Activated naive CD8-positive, alpha-beta T cell treated with anti-CD3 and anti-CD28 coated beads, Interleukin-2, amount 50 U/mL, for 16 hours (primary cell): Measurements from ENCODE around the gene CUEDC2.
A peak's percentile ranks its signal among the peaks of the same experiment; 100 is the strongest.

Source experiments
- DNase-seq: peaks from one replicate; pipeline ENCODE4 v3.0.0-alpha.2; 2020; ENCODE audit warnings: low read depth, low spot score

The CUEDC2 gene

GRCh38 chr10:102396730-102397151 lies 35.6 kb downstream of the CUEDC2 start:
- no peak for DNase-seq

DNA sequence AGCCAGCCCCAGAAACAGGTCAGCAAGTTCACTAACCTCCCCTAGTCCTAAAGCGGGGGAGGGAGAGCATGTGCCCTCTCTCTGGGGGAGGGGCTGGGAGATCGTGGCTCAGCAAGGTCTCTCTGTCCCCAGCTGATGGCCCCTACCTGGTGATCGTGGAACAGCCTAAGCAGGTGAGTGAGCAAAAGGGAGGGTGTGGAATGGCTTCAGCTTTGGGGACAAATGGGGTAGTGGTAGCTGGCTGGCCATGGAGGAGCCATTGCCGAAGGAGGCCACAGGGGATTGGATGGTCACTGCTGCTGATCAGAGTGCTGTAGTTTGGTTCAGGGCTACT lies 36.1 kb downstream of the CUEDC2 start:
- no peak for DNase-seq

- DNase-seq = peak; percentile 79
Measured at GRCh38 chr10:102395400-102396316, 36.7 kb downstream of the CUEDC2 start, which contains the start of gene NFKB2. Gene NFKB2, plus strand, starts transcription at chr10:102395705. Its CDS starts 255 bp downstream, at chr10:102395960.

DNA sequence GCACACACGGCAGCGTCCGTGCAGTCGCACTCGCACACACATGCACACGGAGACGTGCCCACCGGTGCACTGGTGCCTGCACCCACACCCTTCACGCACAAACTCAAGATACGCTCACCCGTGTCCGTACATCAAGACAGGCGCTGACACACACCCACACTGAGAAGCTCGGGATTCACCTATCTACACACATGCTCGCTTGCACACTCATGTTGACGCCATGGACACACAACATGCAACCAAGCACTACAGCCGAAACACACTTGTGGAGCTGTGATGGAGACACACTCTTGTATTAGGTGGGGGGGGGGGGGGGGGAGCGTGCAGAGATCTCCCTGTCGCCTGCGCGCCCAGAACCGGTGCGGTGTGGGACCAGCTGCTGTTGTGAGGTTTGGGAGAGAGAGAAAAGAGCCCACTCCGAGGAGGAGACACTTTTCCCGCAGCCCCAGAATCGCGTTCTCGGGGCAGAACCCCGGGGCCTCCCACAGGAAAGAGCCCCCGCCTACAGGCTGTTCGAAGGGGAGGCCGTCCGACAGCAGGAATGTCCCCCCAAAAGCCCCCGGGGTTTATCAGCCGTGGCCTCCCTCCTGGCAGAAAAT lies 37.5 kb downstream of the CUEDC2 start:
- DNase-seq = peak; percentile 24

DNA sequence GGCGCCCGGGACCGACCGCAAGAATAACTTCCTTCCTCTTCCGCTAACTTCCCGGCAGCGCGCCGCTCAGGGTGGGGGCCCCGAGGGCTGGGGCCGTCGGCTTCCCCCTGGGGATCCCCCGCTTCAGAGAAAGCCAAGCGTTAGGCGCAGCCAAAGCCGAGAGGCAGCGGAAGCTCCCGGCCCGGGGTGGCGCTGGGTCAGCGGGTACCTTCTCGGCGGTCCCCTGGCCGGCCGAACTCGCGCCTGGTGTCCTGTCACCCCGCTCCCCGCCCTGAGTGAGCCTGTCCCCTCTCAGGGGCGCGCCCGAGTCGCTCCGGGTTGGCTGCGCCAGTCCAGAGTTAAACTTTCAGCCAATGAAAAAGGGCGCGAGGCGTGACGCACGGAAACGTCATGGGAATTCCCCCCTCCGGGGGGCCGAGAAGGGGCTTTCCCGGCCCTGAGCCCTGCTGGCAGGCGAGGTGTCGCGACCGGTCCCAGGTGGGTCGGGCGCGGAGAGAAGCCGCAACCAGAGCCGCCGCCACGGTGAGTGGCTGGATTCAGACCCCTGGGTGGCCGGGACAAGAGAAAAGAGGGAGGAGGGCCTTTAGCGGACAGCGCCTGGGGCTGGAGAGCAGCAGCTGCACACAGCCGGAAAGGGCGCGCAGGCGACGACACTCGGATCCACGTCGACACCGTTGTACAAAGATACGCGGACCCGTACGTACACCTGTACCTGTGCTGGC lies 38.1 kb downstream of the CUEDC2 start:
- DNase-seq = peak; percentile 98

DNA sequence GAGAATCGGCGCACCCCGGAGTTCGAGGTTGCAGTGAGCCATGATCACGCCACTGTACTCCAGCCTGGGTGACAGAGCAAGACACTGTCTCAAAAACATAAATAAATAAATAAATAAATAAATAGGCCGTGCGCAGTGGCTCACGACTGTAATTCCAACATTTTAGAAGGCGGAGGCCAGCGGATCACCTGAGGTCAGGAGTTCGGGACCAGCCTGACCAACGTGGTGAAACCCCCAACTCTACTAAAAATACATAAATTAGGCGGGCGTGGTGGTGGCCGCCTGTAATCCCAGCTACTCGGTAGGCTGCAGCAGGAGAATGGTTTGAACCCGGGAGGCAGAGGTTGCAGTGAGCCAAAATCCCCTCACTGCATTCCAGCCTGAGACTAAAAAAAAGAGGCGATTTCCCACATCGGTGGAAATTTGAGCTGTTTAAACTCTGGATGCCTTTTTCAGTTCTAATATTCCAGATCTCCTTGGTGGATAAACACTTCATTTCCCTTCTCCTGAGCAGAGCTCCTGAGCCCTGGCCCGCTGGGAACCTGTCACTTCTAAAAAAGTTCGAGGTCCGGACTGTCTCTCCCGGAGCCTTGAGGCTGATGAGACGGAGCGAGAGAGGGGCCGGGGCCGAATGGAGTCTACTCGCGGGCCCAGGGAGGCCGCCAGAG lies 38.8 kb downstream of the CUEDC2 start:
- DNase-seq = no peak

- DNase-seq = no peak
Measured at GRCh38 chr10:102392306-102392705, 40.1 kb downstream of the CUEDC2 start.

DNA sequence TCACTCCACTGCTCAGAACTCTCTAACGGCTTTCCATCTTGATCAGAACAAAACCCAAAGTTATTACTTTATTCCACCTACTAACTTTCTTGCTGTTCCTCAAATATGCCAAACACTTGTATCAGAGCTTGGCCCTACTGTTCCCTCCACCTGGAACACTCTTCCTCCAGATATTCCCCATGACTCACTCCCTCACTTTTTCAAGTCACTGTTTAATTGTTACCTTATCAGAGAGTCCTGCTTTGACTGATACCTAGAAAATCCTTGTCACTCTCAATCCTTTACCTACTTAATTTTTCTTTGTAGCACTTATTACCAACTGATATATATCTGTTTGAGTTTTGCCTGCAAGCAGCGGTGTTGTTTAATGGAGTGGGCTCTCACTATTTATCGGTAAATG lies 42.5 kb downstream of the CUEDC2 start:
- no peak for DNase-seq

DNA sequence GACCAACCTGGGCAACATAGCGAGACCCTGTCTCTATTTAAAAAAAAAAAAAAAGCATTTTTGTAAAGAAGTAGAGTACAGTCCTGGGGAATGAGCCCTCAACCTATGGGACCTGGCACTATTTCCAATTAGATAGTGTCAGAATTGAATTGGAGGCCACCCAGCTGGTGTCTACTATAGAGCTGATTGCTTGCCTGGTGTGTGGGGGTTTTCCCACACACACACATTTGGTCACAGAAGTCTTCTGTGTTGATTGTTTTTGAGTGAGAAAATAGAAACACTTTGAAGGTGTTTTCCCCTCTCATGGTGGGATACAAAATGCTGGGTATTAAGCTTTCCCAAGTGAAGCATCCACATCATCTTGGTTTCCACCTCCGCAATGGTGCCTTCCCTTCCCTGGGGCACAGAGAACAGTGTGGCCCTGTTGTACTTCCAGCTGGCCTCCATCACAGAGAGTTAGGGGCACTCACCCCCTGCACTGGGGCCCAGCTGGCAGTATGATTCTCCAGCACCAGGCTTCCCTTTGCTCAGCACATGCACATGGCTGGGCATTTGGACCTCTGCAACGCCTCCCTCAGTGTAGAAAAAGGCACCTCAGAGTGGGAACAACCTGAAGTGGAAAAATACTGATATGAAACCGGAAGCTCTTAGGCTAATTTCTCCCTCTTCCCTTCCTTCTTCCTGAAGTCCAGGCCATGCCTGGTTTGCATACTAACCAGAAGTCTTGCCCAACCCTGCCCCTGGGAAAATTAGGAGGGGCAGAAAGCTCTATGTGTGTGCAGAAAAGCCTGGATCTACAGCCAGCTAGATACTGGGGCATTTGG lies 47.6 kb downstream of the CUEDC2 start:
- no peak for DNase-seq

DNA sequence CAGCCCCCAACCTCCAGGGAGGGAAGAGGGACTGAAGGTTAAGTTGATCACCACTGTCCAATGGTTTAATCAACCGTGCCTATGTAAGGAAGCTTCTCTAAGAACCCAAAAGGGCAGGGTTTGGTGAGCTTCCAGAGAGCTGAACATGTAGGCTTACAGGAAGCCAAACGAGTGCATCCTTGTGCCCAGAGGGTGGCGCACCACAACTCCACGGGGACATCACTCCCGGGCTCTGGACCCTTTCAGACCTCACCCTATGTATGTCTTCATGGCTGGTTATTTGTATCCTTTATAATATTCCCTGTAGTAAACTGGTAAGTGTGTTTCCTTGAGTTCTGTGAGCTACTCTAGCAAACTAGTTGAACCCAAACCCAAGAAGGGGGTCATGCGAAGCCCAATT lies 48.3 kb downstream of the CUEDC2 start:
- no peak for DNase-seq

DNA sequence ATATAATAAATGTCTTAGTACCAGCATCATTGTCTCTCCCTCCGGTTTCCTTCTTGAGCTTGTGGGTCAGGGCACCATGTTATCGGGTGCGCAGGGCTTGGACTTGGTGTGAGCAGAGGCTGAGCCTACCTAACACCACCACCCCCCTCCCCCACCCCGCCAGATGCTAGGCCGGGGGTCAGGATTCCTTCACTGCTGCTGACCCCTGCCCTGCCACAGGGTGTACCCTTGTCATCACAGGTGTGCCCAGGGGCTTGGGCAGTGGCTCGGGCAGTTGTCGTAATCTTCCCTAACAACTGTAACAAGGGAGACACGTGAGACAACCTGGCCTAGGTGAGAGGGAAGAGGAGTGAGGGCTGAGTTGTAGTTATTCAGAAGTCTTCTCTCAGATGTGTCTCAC lies 49.5 kb downstream of the CUEDC2 start:
- no peak for DNase-seq

DNA sequence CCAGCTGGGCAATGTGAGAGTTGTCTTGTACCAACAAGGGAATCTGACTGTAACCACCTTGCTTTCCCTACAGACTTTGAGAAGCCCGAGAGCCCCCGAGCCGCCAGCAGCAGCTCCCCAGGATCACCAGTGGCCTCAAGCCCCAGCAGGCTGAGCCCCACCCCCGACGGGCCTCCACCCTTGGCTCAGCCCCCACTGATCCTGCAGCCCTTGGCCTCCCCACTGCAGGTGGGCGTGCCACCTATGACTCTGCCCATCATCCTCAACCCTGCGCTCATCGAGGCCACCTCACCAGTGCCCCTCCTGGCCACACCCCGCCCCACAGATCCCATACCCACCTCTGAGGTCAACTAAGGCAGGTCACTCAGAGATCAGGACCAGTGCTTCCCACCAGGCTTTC lies 50.4 kb downstream of the CUEDC2 start:
- no peak for DNase-seq

GRCh38 chr10:102379383-102379782 lies 53.0 kb downstream of the CUEDC2 start:
- DNase-seq = no peak

- DNase-seq = no peak
Measured at GRCh38 chr10:102376901-102377300, 55.5 kb downstream of the CUEDC2 start.

GRCh38 chr10:102375867-102376266 lies 56.5 kb downstream of the CUEDC2 start:
- no peak for DNase-seq

DNA sequence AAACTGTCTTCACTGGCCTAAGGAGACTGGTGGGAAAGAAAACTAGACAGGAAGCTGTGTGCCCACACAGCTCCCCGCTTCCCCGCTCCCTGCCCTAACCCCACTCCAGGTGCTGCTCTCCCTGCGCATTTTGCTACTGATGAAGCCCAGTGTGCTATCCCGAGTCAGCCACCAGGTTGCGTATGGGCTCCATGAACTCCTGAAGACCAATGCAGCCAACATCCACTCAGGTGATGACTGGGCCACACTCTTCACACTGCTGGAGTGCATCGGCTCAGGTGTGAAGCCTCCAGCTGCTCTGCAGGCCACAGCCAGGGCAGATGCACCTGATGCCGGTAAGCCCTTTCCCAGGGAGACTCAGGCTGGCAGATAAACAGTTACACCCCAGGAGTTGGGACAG lies 57.1 kb downstream of the CUEDC2 start:
- no peak for DNase-seq
